Stimulated activated CD4-positive, alpha-beta T cell treated with anti-CD3 and anti-CD28 coated beads, Interleukin-2, amount 100 ng/mL, for 4 hours (primary cell): ENCODE measurements around the gene B4GALNT3.
"Not testable (repeated sequence)": the region's sequence is repeated elsewhere in the genome, so short reads cannot be mapped to it uniquely, and the experiment has no call there.

Experiments
- DNase-seq: peaks from one replicate; pipeline ENCODE4 v3.0.0-alpha.2; 2020; ENCODE audit warnings: low read depth

The B4GALNT3 gene

GRCh38 chr12:575948-576614 lies 116.3 kb downstream of the B4GALNT3 start:
- peak; percentile 74 for DNase-seq

- no peak for DNase-seq
Measured at GRCh38 chr12:576615-577110, 116.9 kb downstream of the B4GALNT3 start.

GRCh38 chr12:577994-578747 lies 118.4 kb downstream of the B4GALNT3 start:
- not testable (repeated sequence) for DNase-seq

GRCh38 chr12:578748-579419 lies 119.1 kb downstream of the B4GALNT3 start:
- no peak for DNase-seq

GRCh38 chr12:579420-580110 lies 119.8 kb downstream of the B4GALNT3 start:
- no peak for DNase-seq

GRCh38 chr12:580813-581212 lies 121.1 kb downstream of the B4GALNT3 start:
- no peak for DNase-seq

GRCh38 chr12:581321-581720 lies 121.6 kb downstream of the B4GALNT3 start:
- no peak for DNase-seq

- no peak for DNase-seq
Measured at GRCh38 chr12:581746-582145, 122.0 kb downstream of the B4GALNT3 start.

- no peak for DNase-seq
Measured at GRCh38 chr12:583251-583869, 123.6 kb downstream of the B4GALNT3 start.

- DNase-seq: no peak
Measured at GRCh38 chr12:585062-586061, 125.6 kb downstream of the B4GALNT3 start.

- DNase-seq: no peak
Measured at GRCh38 chr12:586318-587071, 126.8 kb downstream of the B4GALNT3 start.

- no peak for DNase-seq
Measured at GRCh38 chr12:587132-588023, 127.6 kb downstream of the B4GALNT3 start.

GRCh38 chr12:588024-588322 lies 128.2 kb downstream of the B4GALNT3 start:
- DNase-seq: no peak

- DNase-seq: no peak
Measured at GRCh38 chr12:588646-589045, 128.9 kb downstream of the B4GALNT3 start.

- no peak for DNase-seq
Measured at GRCh38 chr12:590206-590750, 130.5 kb downstream of the B4GALNT3 start.

- no peak for DNase-seq
Measured at GRCh38 chr12:591167-592023, 131.7 kb downstream of the B4GALNT3 start.

- DNase-seq: no peak
Measured at GRCh38 chr12:592024-592505, 132.3 kb downstream of the B4GALNT3 start.
